ENCODE results near the gene SLC28A1. TPM values are rescaled to one million over a fixed set of nuclear protein-coding genes. Genes with fewer than 3 reads are reported as not detected.
A peak's percentile ranks its signal among the peaks of the same experiment; 100 is the strongest.

Gene SLC28A1
- total RNA-seq, 1 experiment from 2014 or later: 1.1 TPM

GRCh38 chr15:84980196-84981053 lies 96.0 kb downstream of the SLC28A1 start:
- no peaks in the 10 kb centered on the region for H3K9me2 ChIP-seq (replicated peaks; ENCODE audit: low read length)
- no peaks in the 10 kb centered on the region for H3K36me3 ChIP-seq (ENCODE audit: low read depth, low read length)
- ATAC-seq (peak; percentile 66), DNase-seq (peak; percentile 74)
- no peaks in the 10 kb centered on the region for H3K27me3 ChIP-seq (ENCODE audit: low read length)
- intact Hi-C loops (cut with micrococcal nuclease): no loop called here
- BruUV-seq (replicated peaks): TSS peak; percentile 46
- H3K4me2 ChIP-seq (ENCODE audit: low read length): peak overlapping the region; percentile 81
- no peaks in the 10 kb centered on the region for H3F3A ChIP-seq (ENCODE audit: low read length, unreplicated experiment)
- H3K79me2 ChIP-seq (ENCODE audit: low read length): peaks cover 38% of the 10 kb centered on the region
- no peaks in the 10 kb centered on the region for H3K9me3 ChIP-seq (ENCODE audit: low read length)
- peak overlapping the region; percentile 87 for H3K9ac ChIP-seq (ENCODE audit: low read length)
- H3K4me1 ChIP-seq (ENCODE audit: insufficient read depth, low read length): peaks cover 24% of the 10 kb centered on the region
- H4K20me1 ChIP-seq (ENCODE audit: low read length): peaks cover 27% of the 10 kb centered on the region
- ChIA-PET CTCF (no interaction called here), POLR2A (ENCODE audit: unreplicated experiment) (interaction anchor here (0.6 kb wide), 1 partner anchor 98 kb away, joined by 10 read pairs; no protein-coding TSS in a partner anchor)
- no peak for TF ChIP-seq EZH2 (IDR thresholded peaks at IDR 0.05; ENCODE audit: low read length, unreplicated experiment)
- TF ChIP-seq CTCF (conservative IDR thresholded peaks at IDR 0.05; ENCODE audit: low read depth, low read length): no peak
- no peak for TF ChIP-seq EZH2phosphoT487 (IDR thresholded peaks at IDR 0.05; ENCODE audit: borderline replicate concordance, low read length)
- peak overlapping the region; percentile 92 for H3K4me3 ChIP-seq (ENCODE audit: low read length)
- H2AFZ ChIP-seq (ENCODE audit: low read length): peak overlapping the region; percentile 67
- H3K27ac ChIP-seq (ENCODE audit: low read length): peak overlapping the region; percentile 87

GRCh38 chr15:84981054-84981710 lies 96.7 kb downstream of the SLC28A1 start:
- H3K4me1 ChIP-seq (ENCODE audit: insufficient read depth, low read length): peaks cover 26% of the 10 kb centered on the region
- peak overlapping the region; percentile 67 for H2AFZ ChIP-seq (ENCODE audit: low read length)
- no peaks in the 10 kb centered on the region for H3K36me3 ChIP-seq (ENCODE audit: low read depth, low read length)
- DNase-seq (peak; percentile 97), ATAC-seq (peak; percentile 69)
- no peaks in the 10 kb centered on the region for H3F3A ChIP-seq (ENCODE audit: low read length, unreplicated experiment)
- ChIA-PET CTCF (interaction anchor here (0.6 kb wide), 1 partner anchor 64 kb away, joined by 3 read pairs; no protein-coding TSS in a partner anchor), POLR2A (ENCODE audit: unreplicated experiment) (interaction anchor here (0.6 kb wide), 3 partner anchors 11 to 140 kb away, joined by 3 to 10 read pairs (median 6); no protein-coding TSS in a partner anchor)
- H3K9me2 ChIP-seq (replicated peaks; ENCODE audit: low read length): no peaks in the 10 kb centered on the region
- peak overlapping the region; percentile 81 for H3K4me2 ChIP-seq (ENCODE audit: low read length)
- peaks cover 45% of the 10 kb centered on the region for H3K79me2 ChIP-seq (ENCODE audit: low read length)
- no peak for TF ChIP-seq EZH2phosphoT487 (IDR thresholded peaks at IDR 0.05; ENCODE audit: borderline replicate concordance, low read length)
- TF ChIP-seq CTCF (conservative IDR thresholded peaks at IDR 0.05; ENCODE audit: low read depth, low read length): no peak
- no peak for TF ChIP-seq EZH2 (IDR thresholded peaks at IDR 0.05; ENCODE audit: low read length, unreplicated experiment)
- H3K27me3 ChIP-seq (ENCODE audit: low read length): no peaks in the 10 kb centered on the region
- peak overlapping the region; percentile 87 for H3K9ac ChIP-seq (ENCODE audit: low read length)
- intact Hi-C loops (cut with micrococcal nuclease): no loop called here
- no TSS peak for BruUV-seq (replicated peaks)
- peaks cover 35% of the 10 kb centered on the region for H4K20me1 ChIP-seq (ENCODE audit: low read length)
- H3K4me3 ChIP-seq (ENCODE audit: low read length): peak overlapping the region; percentile 92
- no peaks in the 10 kb centered on the region for H3K9me3 ChIP-seq (ENCODE audit: low read length)
- H3K27ac ChIP-seq (ENCODE audit: low read length): peak overlapping the region; percentile 87
